GM12891 (cell line): ENCODE results near the gene DUSP6.

Experiments
- PAX5 ChIP-seq: IDR thresholded peaks from 2 replicates; pipeline ENCODE4 v1.6.1; 2011; ENCODE audit warnings: low read length, moderate library complexity, mild to moderate bottlenecking; ENCODE audit not compliant: insufficient read depth, severe bottlenecking
- POLR2A ChIP-seq: IDR thresholded peaks from 2 replicates; pipeline ENCODE4 v1.6.1; 2011; ENCODE audit warnings: low read depth, low read length, control low read depth
- POLR2AphosphoS5 ChIP-seq: IDR thresholded peaks from 2 replicates; pipeline ENCODE4 v1.6.1; 2011; ENCODE audit warnings: low read depth, low read length, control low read depth
- SPI1 ChIP-seq: IDR thresholded peaks from 2 replicates; pipeline ENCODE4 v1.6.1; 2011; ENCODE audit warnings: low read depth, low read length, control low read depth
- TAF1 ChIP-seq: IDR thresholded peaks from 2 replicates; pipeline ENCODE4 v1.6.1; 2011; ENCODE audit warnings: low read depth, low read length, control low read depth

DNA sequence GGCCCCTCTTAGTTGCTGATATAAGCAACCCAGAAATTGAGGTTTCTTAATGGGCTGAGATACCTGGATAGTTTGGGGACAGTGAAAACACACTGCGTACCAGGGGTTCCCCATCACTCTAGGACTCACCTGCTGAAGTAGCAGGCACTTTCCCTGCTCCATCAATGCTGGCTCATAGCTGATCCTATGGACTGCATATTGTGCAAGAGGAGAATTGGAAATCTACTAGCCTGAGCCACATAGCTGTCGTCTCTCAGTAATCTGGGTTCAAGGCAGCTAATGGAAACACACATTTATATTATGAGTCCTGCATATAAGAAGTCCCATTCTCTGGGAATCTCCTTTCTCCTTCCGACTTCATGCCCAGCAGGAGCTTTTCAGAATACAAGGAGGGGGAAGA is 7.3 kb upstream of the DUSP6 start:
- TF ChIP-seq POLR2A (no peak), POLR2AphosphoS5 (no peak), PAX5 (no peak), SPI1 (no peak), TAF1 (no peak)
